ENCODE results near the gene MDM4. TPM values are rescaled to one million over a fixed set of nuclear protein-coding genes. Genes with fewer than 3 reads are reported as not detected.

MDM4 gene
- polyA plus RNA-seq, 1 experiment = 21.4 TPM

DNA sequence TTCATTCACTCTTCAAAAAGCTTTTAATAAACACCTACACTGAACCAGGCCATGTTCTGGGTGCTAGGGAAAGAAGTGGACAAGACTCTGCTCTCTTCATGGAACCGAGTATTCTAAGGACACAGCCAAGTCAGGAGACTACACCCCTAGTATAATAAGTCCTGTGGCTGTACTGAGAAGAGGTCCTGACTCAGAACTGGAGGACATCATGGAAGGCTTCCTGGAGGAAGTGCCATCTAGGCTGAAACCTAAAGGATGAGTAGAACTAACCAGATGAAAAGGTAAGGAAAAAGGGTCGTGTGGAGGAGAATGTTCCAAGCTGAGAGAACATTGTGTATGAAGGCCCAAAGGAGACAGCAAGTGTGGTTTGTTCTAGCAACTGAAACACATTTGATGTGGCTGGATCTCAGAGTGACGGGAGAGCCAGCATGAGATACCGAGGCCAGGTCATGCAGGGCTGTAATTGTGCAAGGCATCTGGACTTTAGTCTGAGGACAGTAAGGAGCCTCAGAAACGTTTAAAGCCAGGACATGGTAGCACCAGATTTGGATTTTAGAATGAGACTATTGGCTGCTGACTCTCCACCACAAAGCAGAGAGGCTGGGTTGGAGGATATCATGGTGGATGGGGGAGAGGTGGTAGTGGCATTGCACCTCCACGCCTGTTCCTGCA lies 86.8 kb downstream of the MDM4 start:
- no peak for DNase-seq (ENCODE audit: low read depth, low spot score)
- Histone ChIP-seq H3K9me3 (ENCODE audit: control insufficient read depth, insufficient read depth, low read length) (no peaks in the 10 kb centered on the region; the same call in 1 of the 2 replicates), H3K4me3 (ENCODE audit: low read depth, low read length) (no peak overlapping the region), H3K27me3 (ENCODE audit: control insufficient read depth, insufficient read depth, low read length) (peaks cover 48% of the 10 kb centered on the region), H3K27ac (ENCODE audit: low read depth, low read length) (no peak overlapping the region)
- ChIA-PET CTCF (interaction anchor here (1.6 kb wide), 1 partner anchor 204 kb away, joined by 4 read pairs; no protein-coding TSS in a partner anchor), POLR2A (no interaction called here)
- TF ChIP-seq, protein P1, sequence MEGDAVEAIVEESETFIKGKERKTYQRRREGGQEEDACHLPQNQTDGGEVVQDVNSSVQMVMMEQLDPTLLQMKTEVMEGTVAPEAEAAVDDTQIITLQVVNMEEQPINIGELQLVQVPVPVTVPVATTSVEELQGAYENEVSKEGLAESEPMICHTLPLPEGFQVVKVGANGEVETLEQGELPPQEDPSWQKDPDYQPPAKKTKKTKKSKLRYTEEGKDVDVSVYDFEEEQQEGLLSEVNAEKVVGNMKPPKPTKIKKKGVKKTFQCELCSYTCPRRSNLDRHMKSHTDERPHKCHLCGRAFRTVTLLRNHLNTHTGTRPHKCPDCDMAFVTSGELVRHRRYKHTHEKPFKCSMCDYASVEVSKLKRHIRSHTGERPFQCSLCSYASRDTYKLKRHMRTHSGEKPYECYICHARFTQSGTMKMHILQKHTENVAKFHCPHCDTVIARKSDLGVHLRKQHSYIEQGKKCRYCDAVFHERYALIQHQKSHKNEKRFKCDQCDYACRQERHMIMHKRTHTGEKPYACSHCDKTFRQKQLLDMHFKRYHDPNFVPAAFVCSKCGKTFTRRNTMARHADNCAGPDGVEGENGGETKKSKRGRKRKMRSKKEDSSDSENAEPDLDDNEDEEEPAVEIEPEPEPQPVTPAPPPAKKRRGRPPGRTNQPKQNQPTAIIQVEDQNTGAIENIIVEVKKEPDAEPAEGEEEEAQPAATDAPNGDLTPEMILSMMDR (IDR thresholded peaks at IDR 0.05; ENCODE audit: low read depth, low read length) = no peak

DNA sequence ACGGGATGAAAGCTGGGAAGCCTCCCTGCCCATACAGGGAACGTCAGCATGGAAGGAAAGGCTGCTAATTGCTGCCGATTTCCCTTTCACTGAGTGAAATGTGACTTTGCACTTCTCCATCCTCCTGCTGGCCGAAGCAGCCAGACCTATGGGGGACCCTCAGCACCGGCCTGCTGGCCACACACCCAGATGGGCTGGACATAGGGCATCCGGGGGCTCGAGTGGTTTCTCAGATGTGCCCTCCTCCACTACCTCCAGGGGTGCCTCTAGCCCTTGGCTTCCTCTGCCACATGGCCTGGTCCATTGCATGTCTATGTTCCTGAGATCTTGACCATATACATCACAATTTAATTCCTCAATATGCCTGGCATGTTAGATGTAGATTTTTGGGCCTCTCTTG lies 89.6 kb downstream of the MDM4 start:
- TF ChIP-seq, protein P1 (IDR thresholded peaks at IDR 0.05; ENCODE audit: low read depth, low read length) = no peak
- CTCF ChIA-PET = no interaction called here
- DNase-seq (ENCODE audit: low read depth, low spot score) = no peak
- H3K4me3 ChIP-seq (ENCODE audit: low read depth, low read length) = no peak overlapping the region
- no peak overlapping the region for H3K27ac ChIP-seq (ENCODE audit: low read depth, low read length)
- H3K9me3 ChIP-seq (ENCODE audit: control insufficient read depth, insufficient read depth, low read length) = no peaks in the 10 kb centered on the region
- H3K27me3 ChIP-seq (ENCODE audit: control insufficient read depth, insufficient read depth, low read length) = peaks cover 49% of the 10 kb centered on the region
- POLR2A ChIA-PET = no interaction called here

Small RNA genes within 50 kb of the gene (small RNA-seq; reads per million reads assigned to genes)
- not detected for gene RNA5SP74 (ENCODE audit: insufficient read length, low read depth)

Other genes with a start within 250 kb of the MDM4 start
- gene PLEKHA6, start 156.5 kb upstream of the MDM4 start, polyA plus RNA-seq (2011; rRNA removed) = 6.8 and 7.7 TPM in 2 replicates
- gene PPP1R15B, start 104.6 kb upstream of the MDM4 start, polyA plus RNA-seq (2011; rRNA removed) = 25.4 and 28.4 TPM in 2 replicates
- 4.9 and 6.3 TPM in 2 replicates for gene PIK3C2B, start 21.6 kb upstream of the MDM4 start, polyA plus RNA-seq (2011; rRNA removed)
- not detected in 2 replicates for gene LRRN2, start 169.3 kb downstream of the MDM4 start, polyA plus RNA-seq (2011; rRNA removed)